Ascending aorta (tissue), 2 donors: ENCODE results near the gene UBE2G1. TPM values are rescaled to one million over a fixed set of nuclear protein-coding genes. Genes with fewer than 3 reads are reported as not detected.
"Not testable (repeated sequence)": the region's sequence is repeated elsewhere in the genome, so short reads cannot be mapped to it uniquely, and the experiment has no call there.

Source experiments
- DNase-seq, 2 donors: peaks; one replicate each; pipeline ENCODE4 v3.0.0-alpha.2; 2019; ENCODE audit warnings: low spot score in 2 of 2
- H3K27ac ChIP-seq, 2 donors: fragments of 200-600 bp; sonication (generic); one replicate each; pipeline ENCODE4 v1.5.1; 2016 to 2017; ENCODE audit warnings: mild to moderate bottlenecking in 1 of 2
- H3K27me3 ChIP-seq: fragments of 200-600 bp; sonication (generic); one replicate; pipeline ENCODE4 v1.5.1; 2017
- H3K36me3 ChIP-seq, 2 donors: fragments of 200-600 bp; sonication (generic); one replicate each; pipeline ENCODE4 v1.5.1; 2016
- H3K4me1 ChIP-seq, 2 donors: fragments of 200-600 bp; sonication (generic); one replicate each; pipeline ENCODE4 v1.5.1; 2016 to 2017; ENCODE audit warnings: mild to moderate bottlenecking in 1 of 2
- H3K4me3 ChIP-seq, 2 donors: fragments of 200-600 bp; sonication (generic); one replicate each; pipeline ENCODE4 v1.5.1; 2016 to 2017; ENCODE audit warnings: mild to moderate bottlenecking in 1 of 2
- H3K9me3 ChIP-seq, 2 donors: fragments of 200-600 bp; sonication (generic); one replicate each; pipeline ENCODE4 v1.5.1; 2016
- intact Hi-C: fragments of 100-400 bp; cut with DNase I; formaldehyde crosslinking; loops from one replicate; pipeline ENCODE4 v1.15.1; 2023
- total RNA-seq: library from RNA; depleted of rRNA; stranded (reverse); fragments of >200 nt; gene quantifications from one replicate; pipeline ENCODE4 v1.1.0, GENCODE V29; 2016
- TF ChIP-seq, protein P1 (sequence below), 3 experiments: fragments of 200-600 bp in 2 of 3; fragments of 450-650 bp in 1 of 3; sonication (generic) in 2 of 3; IDR thresholded peaks; one replicate each; pipeline ENCODE4 v1.5.1; 2016 to 2019; ENCODE audit warnings: antibody characterized with exemption in 3 of 3, mild to moderate bottlenecking in 1 of 3, moderate library complexity in 1 of 3

The UBE2G1 gene
- total RNA-seq, 1 donor from 2014 or later: 27.9 TPM

DNA sequence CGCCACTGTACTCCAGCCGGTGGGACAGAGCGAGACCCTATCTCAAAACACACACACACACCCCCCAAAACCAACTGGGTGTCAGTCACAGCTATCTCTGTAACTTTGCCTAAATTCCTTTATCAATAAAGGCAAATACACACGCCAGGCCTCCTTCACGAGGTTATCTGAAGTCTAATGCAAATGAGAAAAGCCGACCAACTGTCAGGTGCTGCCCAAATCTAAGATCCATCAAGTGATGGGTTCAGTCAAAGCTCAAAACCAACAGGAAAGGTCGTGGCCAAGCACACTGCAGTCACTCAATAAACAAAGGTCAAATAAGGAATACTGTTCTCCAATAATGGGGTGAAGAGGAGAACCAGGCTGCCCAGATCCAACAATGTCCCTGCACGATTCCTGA is 103.8 kb downstream of the UBE2G1 start:
- intact Hi-C loops: loop anchor here (5.0 to 10.0 kb wide), 3 partner anchors 40 to 118 kb away; partner anchors contain the start of genes CYB5D2, UBE2G1 and ZZEF1
- TF ChIP-seq, protein P1, sequence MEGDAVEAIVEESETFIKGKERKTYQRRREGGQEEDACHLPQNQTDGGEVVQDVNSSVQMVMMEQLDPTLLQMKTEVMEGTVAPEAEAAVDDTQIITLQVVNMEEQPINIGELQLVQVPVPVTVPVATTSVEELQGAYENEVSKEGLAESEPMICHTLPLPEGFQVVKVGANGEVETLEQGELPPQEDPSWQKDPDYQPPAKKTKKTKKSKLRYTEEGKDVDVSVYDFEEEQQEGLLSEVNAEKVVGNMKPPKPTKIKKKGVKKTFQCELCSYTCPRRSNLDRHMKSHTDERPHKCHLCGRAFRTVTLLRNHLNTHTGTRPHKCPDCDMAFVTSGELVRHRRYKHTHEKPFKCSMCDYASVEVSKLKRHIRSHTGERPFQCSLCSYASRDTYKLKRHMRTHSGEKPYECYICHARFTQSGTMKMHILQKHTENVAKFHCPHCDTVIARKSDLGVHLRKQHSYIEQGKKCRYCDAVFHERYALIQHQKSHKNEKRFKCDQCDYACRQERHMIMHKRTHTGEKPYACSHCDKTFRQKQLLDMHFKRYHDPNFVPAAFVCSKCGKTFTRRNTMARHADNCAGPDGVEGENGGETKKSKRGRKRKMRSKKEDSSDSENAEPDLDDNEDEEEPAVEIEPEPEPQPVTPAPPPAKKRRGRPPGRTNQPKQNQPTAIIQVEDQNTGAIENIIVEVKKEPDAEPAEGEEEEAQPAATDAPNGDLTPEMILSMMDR (IDR thresholded peaks at IDR 0.05): no peak
- H3K4me3 ChIP-seq: peak overlapping the region; percentile 87 to 100
- H3K27ac ChIP-seq: peak overlapping the region in 1 of 2 donors; percentile 83
- no peaks in the 10 kb centered on the region for H3K27me3 ChIP-seq
- peaks cover 0 to 4% of the 10 kb centered on the region in 2 donors for H3K9me3 ChIP-seq
- peaks cover 0 to 12% of the 10 kb centered on the region in 2 donors for H3K36me3 ChIP-seq
- H3K4me1 ChIP-seq: peaks cover 11 to 25% of the 10 kb centered on the region in 2 donors
- no peak for DNase-seq

DNA sequence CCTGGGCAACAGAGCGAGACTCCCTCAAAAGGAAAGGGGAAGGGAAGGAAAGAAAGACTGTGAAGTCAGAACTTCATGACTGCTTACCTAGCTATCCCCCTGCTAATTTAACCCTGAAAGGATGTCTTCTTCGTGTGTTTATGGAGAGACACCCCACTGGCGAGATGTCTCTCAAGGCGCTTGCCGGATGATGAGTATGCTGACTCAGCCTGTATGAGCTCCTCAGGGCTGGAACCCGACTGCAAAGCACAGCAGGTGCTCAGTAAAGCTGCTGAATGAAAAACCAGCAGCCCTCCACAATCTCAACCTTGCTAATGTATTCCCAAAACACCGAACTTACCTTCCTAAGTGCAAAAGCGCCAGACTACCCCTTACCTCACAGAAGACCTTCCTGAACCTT is 105.0 kb downstream of the UBE2G1 start:
- TF ChIP-seq, protein P1 (IDR thresholded peaks at IDR 0.05): no peak
- H3K27ac ChIP-seq: no peak overlapping the region
- no peak for DNase-seq
- intact Hi-C loops: loop anchor here (5.0 to 10.0 kb wide), 3 partner anchors 41 to 117 kb away; partner anchors contain the start of genes CYB5D2, UBE2G1 and ZZEF1
- peaks cover 0 to 4% of the 10 kb centered on the region in 2 donors for H3K9me3 ChIP-seq
- peaks cover 11 to 25% of the 10 kb centered on the region in 2 donors for H3K4me1 ChIP-seq
- peaks cover 0 to 12% of the 10 kb centered on the region in 2 donors for H3K36me3 ChIP-seq
- no peaks in the 10 kb centered on the region for H3K27me3 ChIP-seq
- peak overlapping the region in 1 of 2 donors; percentile 100 for H3K4me3 ChIP-seq

DNA sequence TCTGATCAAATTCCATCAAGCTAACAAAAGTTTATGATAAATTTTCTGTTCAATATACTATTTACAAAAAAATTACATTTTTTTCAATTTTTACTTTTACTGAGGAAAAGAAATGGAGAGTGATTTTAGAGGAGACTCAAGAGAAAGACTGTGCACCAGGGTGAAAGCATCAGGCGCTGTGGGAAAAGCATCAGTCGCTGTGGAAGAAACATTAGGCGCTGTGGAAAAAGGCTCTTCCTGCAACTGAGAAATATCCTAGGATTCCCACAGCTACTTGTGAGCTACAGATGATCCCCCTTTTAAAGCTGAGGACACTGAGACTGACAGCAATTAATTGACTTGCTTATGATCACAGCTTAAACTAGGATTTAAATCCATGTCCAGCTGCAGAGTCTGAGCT is 107.6 kb downstream of the UBE2G1 start:
- intact Hi-C loops: no loop called here
- Histone ChIP-seq H3K9me3 (peaks cover 0 to 4% of the 10 kb centered on the region in 2 donors), H3K4me3 (no peak overlapping the region), H3K4me1 (peaks cover 11 to 17% of the 10 kb centered on the region in 2 donors), H3K36me3 (peaks cover 0 to 12% of the 10 kb centered on the region in 2 donors), H3K27me3 (no peaks in the 10 kb centered on the region), H3K27ac (no peak overlapping the region)
- TF ChIP-seq, protein P1 (IDR thresholded peaks at IDR 0.05): no peak
- DNase-seq: no peak

DNA sequence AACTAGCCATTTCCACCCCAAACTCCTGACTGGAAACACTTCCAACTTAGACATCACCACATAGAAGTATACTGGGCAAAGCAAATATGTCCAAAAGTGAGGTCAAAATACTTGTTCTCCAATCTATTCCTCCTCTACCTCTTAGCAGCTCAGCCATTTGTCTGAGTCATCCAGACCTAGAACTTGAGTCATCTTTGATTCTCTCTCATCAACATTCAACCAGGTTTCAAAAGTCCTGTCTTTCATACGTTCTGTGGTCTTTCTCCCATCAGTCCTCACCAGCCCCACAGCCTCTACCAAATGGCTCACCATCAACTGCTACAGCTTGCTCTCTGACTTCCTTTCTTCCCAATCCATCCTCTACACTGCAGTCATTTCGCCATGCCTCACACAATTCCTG is 109.5 kb downstream of the UBE2G1 start:
- intact Hi-C loops: no loop called here
- DNase-seq: no peak
- no peak overlapping the region for H3K27ac ChIP-seq

DNA sequence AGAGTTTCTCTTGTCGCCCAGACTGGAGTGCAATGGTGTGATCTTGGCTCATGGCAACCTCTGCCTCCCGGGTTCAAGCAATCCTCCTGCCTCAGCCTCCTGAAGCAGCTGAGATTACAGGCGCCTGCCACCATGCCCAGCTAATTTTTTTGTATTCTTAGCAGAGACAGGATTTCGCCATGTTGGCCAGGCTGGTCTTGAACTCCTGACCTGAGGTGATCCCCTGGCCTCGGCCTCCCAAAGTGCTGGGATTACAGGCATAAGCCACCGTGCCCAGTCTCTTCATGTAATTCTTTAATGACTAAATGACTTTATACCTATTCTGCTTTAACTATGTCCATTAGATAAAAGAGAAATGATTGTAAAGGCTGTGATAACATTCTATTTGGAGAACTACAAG is 111.2 kb downstream of the UBE2G1 start:
- H3K27ac ChIP-seq, DNase-seq, H3K4me3 ChIP-seq, H3K27me3 ChIP-seq, H3K9me3 ChIP-seq, intact Hi-C loops: not testable (repeated sequence)
- Histone ChIP-seq H3K4me1 (peaks cover 0 to 10% of the 10 kb centered on the region in 2 donors), H3K36me3 (peaks cover 0 to 12% of the 10 kb centered on the region in 2 donors)

More for the DNA sequence above, 109.5 kb downstream of the UBE2G1 start:
- Histone ChIP-seq H3K9me3 (peaks cover 0 to 4% of the 10 kb centered on the region in 2 donors), H3K36me3 (peaks cover 0 to 12% of the 10 kb centered on the region in 2 donors), H3K27me3 (no peaks in the 10 kb centered on the region), H3K4me1 (peaks cover under 1 to 6% of the 10 kb centered on the region in 2 donors), H3K4me3 (no peak overlapping the region)
- TF ChIP-seq, protein P1 (IDR thresholded peaks at IDR 0.05): no peak

DNA sequence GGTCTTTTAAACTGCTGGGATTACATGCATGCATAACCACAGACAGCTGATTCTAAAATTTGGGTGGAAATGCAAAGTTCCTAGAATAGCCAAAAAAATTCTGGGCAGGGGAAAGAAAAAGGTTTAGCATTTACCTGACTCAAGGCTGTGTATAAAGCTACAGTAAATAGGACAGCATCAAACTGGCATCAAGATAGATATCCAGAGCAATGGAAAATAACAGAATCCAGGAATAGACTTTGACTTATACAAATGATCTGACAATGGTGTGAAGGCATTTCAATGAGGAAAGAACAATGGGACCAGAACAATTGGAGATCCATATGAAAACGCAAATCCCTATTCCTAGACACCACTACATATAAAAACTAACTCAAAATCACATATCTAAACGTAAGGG is 115.6 kb downstream of the UBE2G1 start:
- intact Hi-C loops: no loop called here
- H3K36me3 ChIP-seq: no peaks in the 10 kb centered on the region
- H3K27me3 ChIP-seq: no peaks in the 10 kb centered on the region
- TF ChIP-seq, protein P1 (IDR thresholded peaks at IDR 0.05): no peak
- peak overlapping the region in 1 of 2 donors; percentile 15 for H3K27ac ChIP-seq
- H3K9me3 ChIP-seq: no peaks in the 10 kb centered on the region
- DNase-seq: no peak
- no peak overlapping the region for H3K4me3 ChIP-seq
- peaks cover 0 to 38% of the 10 kb centered on the region in 2 donors for H3K4me1 ChIP-seq
